GM13976 (cell line): ENCODE measurements around the gene RASSF6.
"Not testable (repeated sequence)": the region's sequence is repeated elsewhere in the genome, so short reads cannot be mapped to it uniquely, and the experiment has no call there.

Source experiments
- DNase-seq: peaks from one replicate; pipeline ENCODE4 v3.0.0; 2012; ENCODE audit warnings: low spot score
- CTCF ChIP-seq: IDR thresholded peaks from 2 replicates; pipeline ENCODE4 v1.5.1; 2012; ENCODE audit warnings: borderline replicate concordance, mild to moderate bottlenecking; ENCODE audit not compliant: insufficient read depth; ENCODE audit errors: extremely low read depth, missing control alignments, control extremely low read depth
- in situ Hi-C: fragments of 300-500 bp; cut with MboI; formaldehyde crosslinking; loops from one replicate; pipeline ENCODE4 v1.12.0; 2022; ENCODE audit warnings: low sequenced_read_pairs, mixed read lengths, inconsistent platforms; ENCODE audit not compliant: unreplicated experiment

RASSF6 gene

GRCh38 chr4:73620115-73620792 is at the start of gene RASSF6:
Gene RASSF6, minus strand, starts transcription at chr4:73620436. Its CDS starts 8,641 bp downstream, at chr4:73611795.
- in situ Hi-C loops: no loop called here
- no peak for TF ChIP-seq CTCF
- peak; percentile 24 for DNase-seq

GRCh38 chr4:73669410-73670183 is 49.4 kb upstream of the RASSF6 start:
- no peak for DNase-seq
- in situ Hi-C loops: loop anchor here (10.0 to 25.0 kb wide), 2 partner anchors 357 to 465 kb away; no protein-coding TSS in a partner anchor
- no peak for TF ChIP-seq CTCF

GRCh38 chr4:73668782-73669201 is 48.6 kb upstream of the RASSF6 start:
- DNase-seq: no peak
- in situ Hi-C loops: loop anchor here (10.0 to 25.0 kb wide), 2 partner anchors 356 to 466 kb away; no protein-coding TSS in a partner anchor
- TF ChIP-seq CTCF: no peak

- in situ Hi-C loops: loop anchor here (10.0 to 25.0 kb wide), 2 partner anchors 354 to 469 kb away; no protein-coding TSS in a partner anchor
- DNase-seq: not testable (repeated sequence)
Observed at GRCh38 chr4:73665924-73666323, 45.7 kb upstream of the RASSF6 start.

- TF ChIP-seq CTCF: no peak
- DNase-seq: no peak
- in situ Hi-C loops: loop anchor here (10.0 to 25.0 kb wide), 2 partner anchors 352 to 470 kb away; no protein-coding TSS in a partner anchor
Observed at GRCh38 chr4:73664470-73664869, 44.2 kb upstream of the RASSF6 start.

GRCh38 chr4:73663576-73663975 is 43.3 kb upstream of the RASSF6 start:
- TF ChIP-seq CTCF: no peak
- DNase-seq: no peak
- in situ Hi-C loops: loop anchor here (10.0 to 25.0 kb wide), 2 partner anchors 351 to 471 kb away; no protein-coding TSS in a partner anchor

- peak; percentile 24 for DNase-seq
- in situ Hi-C loops: loop anchor here (10.0 to 25.0 kb wide), 2 partner anchors 351 to 472 kb away; no protein-coding TSS in a partner anchor
- TF ChIP-seq CTCF: peak; percentile 10
Observed at GRCh38 chr4:73662709-73663546, 42.7 kb upstream of the RASSF6 start.
